GM21423 (cell line): ENCODE results near the gene PHKA1.
"Not testable (repeated sequence)": the region's sequence is repeated elsewhere in the genome, so short reads cannot be mapped to it uniquely, and the experiment has no call there.

Source experiments
- ATAC-seq: cut with Tn5 transposase; IDR thresholded peaks from one replicate; pipeline ENCODE4 v1.9.1; 2021; ENCODE audit warnings: mild to moderate bottlenecking, moderate library complexity; ENCODE audit not compliant: unreplicated experiment

The PHKA1 gene

GRCh38 chrX:72669508-72669907 lies 44.6 kb downstream of the PHKA1 start:
- not testable (repeated sequence) for ATAC-seq

- ATAC-seq: no peak
Measured at GRCh38 chrX:72666451-72666850, 47.7 kb downstream of the PHKA1 start.

GRCh38 chrX:72663737-72664136 lies 50.4 kb downstream of the PHKA1 start:
- no peak for ATAC-seq

- ATAC-seq: no peak
Measured at GRCh38 chrX:72662020-72662747, 51.9 kb downstream of the PHKA1 start.

GRCh38 chrX:72659723-72660122 lies 54.4 kb downstream of the PHKA1 start:
- ATAC-seq: no peak

GRCh38 chrX:72652082-72652481 lies 62.0 kb downstream of the PHKA1 start:
- ATAC-seq: no peak

- no peak for ATAC-seq
Measured at GRCh38 chrX:72644946-72645345, 69.2 kb downstream of the PHKA1 start.

- no peak for ATAC-seq
Measured at GRCh38 chrX:72641611-72642010, 72.5 kb downstream of the PHKA1 start.

- no peak for ATAC-seq
Measured at GRCh38 chrX:72635930-72636329, 78.2 kb downstream of the PHKA1 start.

GRCh38 chrX:72634331-72634730 lies 79.8 kb downstream of the PHKA1 start:
- ATAC-seq: no peak

- ATAC-seq: no peak
Measured at GRCh38 chrX:72630185-72630584, 83.9 kb downstream of the PHKA1 start.

GRCh38 chrX:72624194-72624593 lies 89.9 kb downstream of the PHKA1 start:
- ATAC-seq: no peak

GRCh38 chrX:72621625-72622485 lies 92.3 kb downstream of the PHKA1 start:
- peak; percentile 86 for ATAC-seq

GRCh38 chrX:72621163-72621562 lies 92.9 kb downstream of the PHKA1 start:
- ATAC-seq: no peak

GRCh38 chrX:72620550-72621145 lies 93.5 kb downstream of the PHKA1 start:
- ATAC-seq: no peak

- ATAC-seq: no peak
Measured at GRCh38 chrX:72609313-72609712, 104.8 kb downstream of the PHKA1 start.

- ATAC-seq: no peak
Measured at GRCh38 chrX:72604705-72605104, 109.4 kb downstream of the PHKA1 start.

- ATAC-seq: no peak
Measured at GRCh38 chrX:72604112-72604511, 110.0 kb downstream of the PHKA1 start.

GRCh38 chrX:72591038-72591437 lies 123.1 kb downstream of the PHKA1 start:
- not testable (repeated sequence) for ATAC-seq

- no peak for ATAC-seq
Measured at GRCh38 chrX:72584163-72584562, 129.9 kb downstream of the PHKA1 start.

GRCh38 chrX:72576141-72576894 lies 137.8 kb downstream of the PHKA1 start:
- no peak for ATAC-seq
